KBM-7 (cell line): Measurements from ENCODE around the gene ARID5B.
"Not testable (repeated sequence)": the region's sequence is repeated elsewhere in the genome, so short reads cannot be mapped to it uniquely, and the experiment has no call there.

Source experiments
- DNase-seq: peaks from one replicate; pipeline ENCODE4 v3.0.0-alpha.2; 2015
- in situ Hi-C: fragments of 300-500 bp; cut with MboI; formaldehyde crosslinking; loops from 2 replicates; pipeline ENCODE4 v1.14.3; 2020; ENCODE audit warnings: low sequenced_read_pairs, low pct_unique_long_range_greater_than_20kb, mixed read lengths

Gene ARID5B

DNA sequence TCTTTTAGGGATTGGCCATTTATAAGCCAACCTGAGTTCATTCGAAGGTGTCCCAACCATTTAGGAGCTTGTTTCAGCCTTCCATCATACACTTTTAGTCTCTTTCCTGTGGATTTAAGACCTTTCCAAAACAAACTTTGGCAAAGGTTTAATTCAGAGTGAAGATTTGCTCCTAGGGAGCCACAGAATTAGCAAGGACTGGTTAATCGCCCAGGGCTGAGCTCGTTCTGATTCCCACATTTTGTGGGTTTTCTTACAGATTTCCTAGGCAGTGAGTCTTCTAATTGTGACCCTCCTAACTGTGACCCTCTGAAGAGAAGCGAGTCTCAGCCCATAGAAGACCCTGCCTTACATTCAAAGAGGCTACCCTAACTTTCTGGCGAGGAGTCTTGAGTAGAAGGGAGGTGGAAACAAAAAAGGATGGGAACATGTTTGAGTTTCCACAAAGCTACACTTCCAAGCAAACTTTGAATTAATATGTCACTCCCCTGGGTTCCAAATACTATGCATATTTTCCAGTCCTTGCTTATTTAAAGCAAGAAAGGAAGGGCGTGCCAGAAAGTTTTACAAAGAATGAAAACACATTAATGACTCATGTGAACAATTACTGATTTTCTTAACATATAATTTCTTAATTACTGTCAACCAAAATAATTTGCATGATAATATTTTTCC is 118.3 kb downstream of the ARID5B start:
- no peak for DNase-seq
- in situ Hi-C loops: no loop called here

DNA sequence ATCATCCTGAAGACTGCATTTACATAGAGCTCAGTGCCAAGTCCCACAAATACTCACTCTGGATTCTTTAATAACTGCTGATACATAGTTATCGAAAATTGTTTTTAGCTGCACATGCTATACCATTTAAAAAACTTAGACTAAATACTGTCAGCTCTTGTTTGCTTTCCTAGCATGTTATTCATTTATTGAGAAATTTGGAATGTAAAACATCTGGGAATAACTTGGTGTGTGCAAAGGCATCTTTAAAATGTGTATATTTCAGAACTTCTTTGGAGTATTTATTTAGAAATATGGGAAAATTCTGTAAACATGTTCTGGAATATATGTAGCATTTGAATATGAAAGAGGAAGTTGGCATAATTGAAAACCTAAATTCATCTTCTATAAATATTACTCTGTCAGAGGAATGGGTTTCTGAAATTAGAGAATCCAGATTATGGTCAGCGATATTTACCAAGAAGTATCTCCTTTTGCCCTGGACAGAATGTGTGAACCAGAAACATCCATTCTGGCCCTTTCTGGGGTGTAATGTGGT is 119.7 kb downstream of the ARID5B start:
- in situ Hi-C loops: no loop called here
- no peak for DNase-seq

DNA sequence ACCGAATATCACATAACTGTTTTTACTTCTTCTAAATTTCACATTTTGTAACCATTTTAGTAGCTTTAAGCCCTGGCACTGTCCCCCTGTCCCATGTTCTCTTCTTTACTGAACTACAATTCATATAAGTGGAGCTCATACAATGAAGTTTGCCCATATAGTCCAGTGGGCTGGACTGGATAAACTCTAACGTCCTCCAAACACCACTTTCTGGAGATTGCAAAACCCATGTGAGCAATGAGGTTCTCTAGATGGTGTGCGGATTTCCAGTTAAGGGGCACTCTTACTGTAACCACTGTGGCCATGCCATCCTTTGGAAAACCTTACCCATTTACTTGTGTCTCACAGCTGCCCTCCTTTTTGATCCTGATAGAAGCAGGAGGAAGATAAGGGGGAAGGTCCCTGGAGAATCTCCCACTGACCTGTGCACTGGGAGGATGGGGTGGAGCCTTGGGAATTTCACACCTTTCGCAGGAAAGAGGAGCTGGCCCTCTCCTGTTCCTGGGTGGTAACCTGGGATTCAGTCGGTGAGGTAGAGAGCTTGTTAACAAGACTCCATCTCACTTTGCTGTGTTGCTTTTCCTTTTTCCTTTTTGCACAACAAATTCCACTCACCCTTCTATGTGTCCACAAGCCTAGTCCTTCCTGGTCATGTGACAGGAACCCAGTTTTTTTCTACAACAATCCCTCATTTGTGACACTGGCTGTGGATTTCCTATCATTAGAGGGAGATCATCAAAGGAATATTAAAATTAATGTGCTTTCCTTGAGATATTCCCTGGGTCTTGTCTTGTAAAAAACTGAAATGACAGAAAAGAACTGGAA is 120.7 kb downstream of the ARID5B start:
- in situ Hi-C loops: no loop called here
- DNase-seq: no peak

DNA sequence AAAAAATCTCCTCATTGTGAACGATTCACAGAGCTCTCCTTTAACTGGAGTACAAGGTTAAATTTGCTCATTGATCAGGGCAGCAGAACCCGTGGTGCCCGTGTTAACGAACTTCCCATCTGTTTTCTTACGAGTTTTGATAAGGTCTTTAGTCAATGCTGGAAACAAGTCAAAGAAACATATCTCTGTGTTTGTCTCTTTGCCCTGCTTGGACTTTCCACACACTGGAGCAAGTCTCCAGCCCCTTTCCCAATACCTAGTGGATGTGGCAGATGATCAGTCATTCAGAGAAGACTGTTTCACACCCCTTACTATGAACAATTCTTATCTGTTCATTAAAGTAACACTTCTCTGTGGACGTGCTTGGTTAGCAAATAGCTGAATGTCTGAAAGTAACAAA is 121.3 kb downstream of the ARID5B start:
- in situ Hi-C loops: no loop called here
- DNase-seq: no peak

DNA sequence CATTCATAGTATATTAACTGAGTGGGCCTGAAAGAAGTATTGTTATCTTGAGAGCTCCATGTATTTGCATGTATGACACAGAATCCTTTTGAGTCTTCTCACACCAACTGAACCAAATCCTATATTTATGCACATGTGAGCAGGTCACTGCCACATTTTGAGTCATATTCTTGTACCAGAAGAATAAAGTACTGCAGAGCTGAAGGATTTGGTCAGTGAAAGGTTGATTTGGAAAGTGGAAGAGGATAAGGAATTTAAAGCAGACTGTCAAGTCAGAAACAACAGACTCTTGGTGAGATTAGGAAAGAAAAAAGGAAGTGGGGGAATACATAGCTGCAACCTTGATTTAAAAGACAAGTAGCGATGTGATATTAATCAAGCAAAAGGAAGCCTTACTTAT is 121.8 kb downstream of the ARID5B start:
- in situ Hi-C loops: no loop called here
- DNase-seq: no peak

DNA sequence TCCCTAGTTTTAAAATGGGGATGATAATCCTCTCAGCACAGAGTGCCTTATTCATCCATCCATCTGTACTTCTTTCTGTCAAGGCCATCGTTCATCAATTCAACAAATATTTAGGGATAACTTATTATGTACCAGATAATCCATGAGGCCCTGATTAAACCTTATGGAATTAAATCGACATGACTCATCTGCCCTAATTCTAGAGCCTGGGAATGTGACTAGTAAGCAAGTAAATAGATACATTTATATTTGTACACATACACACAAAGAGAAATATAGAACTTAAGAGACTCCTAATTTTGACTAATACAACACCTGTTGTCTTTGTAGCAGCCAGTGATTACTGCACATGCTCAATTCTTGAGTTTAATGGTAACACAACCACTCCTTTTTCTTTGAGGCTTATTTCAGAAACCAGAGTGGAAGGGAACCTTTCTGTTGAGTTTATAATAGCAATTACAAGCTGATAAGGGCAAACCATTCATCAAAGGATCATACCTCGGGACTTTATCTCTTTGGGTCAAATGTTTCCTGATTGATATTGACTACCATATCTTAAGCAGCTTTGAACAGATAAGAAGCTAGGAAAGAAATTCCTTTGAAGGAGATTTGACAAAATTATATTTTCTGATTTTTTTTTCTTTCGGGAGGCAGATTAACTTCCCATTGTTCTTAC is 122.7 kb downstream of the ARID5B start:
- no peak for DNase-seq
- in situ Hi-C loops: no loop called here

DNA sequence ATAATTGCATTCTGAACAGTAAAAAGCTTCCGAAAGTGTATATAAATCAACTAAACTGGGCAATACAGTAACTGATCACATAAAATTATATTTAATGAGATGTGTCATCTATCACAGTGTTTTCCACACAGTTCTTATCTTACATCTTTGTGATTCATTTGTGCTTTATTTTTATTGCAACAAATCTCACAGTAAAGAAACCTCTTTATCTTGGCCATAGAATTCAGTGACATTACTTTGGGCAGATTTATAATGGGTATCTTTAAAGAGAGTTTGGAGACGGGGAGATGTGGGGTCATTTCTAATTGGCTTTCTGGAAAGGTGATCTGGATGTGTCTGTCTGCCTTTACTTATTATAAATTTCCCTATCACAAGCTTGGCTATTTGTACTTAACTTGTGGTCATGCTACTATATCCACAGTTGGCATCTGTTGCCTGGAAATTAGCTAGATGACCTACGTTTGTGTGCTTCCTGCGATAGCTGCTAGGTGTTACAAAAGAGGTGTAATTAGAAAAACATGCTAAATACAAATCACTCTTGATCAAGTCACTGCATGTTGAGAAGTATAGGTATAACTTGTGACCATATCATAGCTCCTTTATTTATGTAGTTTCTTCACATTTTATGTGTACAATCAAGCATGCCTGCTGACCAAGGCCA is 123.8 kb downstream of the ARID5B start:
- DNase-seq: no peak
- in situ Hi-C loops: no loop called here

DNA sequence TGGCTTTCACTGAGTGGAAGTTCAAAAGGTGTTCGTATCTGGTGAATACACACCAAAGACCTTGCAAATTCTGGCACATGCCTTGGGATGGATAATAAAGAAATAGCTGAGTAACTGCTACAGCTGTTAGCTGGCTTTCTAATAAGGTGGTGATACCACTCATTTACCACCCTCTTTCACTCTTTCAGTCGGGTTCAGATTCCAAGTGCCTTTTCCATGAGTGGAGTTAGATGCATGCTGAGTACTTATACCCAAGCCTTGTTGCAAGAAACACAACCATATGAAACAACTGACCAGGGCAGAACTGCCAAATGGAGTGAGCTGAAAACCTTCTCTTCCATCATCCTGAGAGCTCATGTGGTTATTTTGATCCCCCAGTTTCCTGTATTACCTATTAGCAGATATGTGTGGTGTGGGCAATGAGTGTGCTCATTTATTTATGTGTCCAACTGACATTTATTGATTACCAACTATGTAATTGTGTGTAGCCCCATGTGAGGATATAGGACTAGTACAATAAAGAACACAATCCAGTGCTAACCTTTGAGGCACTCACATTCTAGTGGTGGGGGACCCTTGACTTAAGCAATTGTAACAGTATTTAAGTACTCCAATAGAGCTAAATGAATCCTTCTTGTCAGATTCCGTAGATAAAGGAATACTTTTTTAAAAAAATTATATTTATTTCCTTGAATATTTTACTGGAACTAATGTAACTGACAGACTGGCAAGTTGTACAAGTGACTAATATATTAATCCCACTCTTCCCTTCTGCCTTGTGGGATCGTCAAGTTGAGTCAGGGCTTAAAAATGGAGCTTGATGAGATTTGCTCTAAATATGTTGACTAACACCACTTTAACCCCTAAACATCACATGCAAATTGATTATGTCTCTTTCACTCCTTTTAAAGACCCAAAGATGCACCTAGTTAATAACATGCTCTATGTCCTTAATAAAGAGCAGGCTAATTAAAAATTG is 124.7 kb downstream of the ARID5B start:
- in situ Hi-C loops: no loop called here
- no peak for DNase-seq

DNA sequence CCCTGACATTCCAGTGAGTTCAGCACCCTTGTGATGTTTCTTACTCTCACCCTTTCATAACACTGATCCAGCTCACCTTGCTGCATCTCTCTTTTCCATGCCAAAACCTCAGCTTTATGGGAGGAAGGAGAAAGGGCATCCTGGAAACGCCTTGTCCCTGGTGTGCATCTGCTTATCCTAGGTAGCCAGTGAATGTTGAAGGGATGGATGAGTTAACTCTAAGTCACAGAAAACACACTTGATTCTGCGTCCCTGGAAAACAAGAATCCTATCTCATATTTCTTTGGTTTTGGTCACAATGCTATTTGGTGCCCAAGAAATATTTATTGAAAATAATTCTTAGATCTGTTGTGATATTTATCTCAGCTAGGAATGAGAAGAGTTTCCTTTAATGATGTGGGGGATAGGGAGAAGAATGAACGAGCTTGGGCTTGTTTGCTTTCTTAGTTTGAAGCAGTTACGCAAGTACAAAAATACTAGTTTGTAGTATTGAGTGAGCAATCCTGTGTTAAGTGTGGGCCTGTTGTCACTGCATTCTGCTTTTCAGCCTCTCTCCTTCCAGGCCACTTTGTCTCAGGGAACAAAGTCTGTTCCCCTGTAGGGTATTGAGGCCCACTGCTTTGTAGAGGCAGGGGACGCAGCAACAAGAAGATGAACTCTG is 126.5 kb downstream of the ARID5B start:
- DNase-seq: no peak
- in situ Hi-C loops: no loop called here

DNA sequence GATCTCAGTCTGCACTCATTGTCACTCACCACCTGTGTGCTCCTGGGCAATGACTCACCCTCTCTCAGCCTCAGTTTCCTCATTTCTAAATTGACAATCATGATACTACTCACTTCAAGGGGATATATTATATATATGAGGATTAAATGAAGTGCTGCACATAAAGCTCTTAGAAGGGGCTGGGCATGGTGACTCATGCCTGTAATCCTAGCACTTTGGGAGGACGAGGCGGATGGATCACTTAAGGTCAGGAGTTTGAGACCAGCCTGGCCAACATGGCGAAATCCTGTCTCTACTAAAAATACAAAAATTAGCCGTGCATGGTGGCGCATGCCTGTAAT is 127.0 kb downstream of the ARID5B start:
- DNase-seq, in situ Hi-C loops: not testable (repeated sequence)

DNA sequence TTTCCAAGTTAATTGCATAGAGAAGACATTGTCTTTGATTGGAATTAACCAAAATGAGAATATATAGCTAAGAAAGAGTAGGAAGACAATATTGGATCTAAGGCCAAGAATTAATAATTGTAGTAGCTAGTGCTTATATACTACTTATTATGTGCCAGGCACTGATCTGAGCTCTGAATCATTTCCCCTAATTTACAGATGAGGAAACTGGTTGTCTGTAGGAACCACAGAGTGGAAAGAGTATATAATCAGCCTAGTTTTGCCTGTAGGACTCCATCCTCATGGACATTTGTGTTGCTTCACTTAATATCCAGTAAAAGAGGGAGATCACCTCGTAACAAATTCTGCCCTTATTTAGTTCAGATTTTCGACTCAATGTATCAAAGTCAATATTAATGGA is 127.9 kb downstream of the ARID5B start:
- in situ Hi-C loops: no loop called here
- no peak for DNase-seq

DNA sequence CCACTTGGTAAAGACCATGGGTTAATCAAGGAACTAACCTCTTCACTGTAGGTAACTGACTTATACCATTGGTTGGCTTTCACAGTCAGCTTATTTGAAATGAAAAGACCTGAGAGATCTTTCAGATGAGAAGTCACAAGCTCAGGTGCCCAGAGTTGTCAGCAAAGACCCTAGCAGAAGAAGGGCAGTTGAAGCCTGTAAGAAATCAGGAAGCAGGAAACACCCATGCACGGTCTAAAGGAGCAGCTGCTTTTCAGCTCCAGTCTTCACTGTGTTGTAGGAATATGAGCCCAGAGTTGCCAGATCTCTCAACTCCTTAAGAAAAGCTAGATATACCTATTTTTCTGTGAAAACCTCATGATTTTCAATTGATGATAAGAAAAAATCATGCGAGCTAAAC is 130.0 kb downstream of the ARID5B start:
- no peak for DNase-seq
- in situ Hi-C loops: no loop called here

DNA sequence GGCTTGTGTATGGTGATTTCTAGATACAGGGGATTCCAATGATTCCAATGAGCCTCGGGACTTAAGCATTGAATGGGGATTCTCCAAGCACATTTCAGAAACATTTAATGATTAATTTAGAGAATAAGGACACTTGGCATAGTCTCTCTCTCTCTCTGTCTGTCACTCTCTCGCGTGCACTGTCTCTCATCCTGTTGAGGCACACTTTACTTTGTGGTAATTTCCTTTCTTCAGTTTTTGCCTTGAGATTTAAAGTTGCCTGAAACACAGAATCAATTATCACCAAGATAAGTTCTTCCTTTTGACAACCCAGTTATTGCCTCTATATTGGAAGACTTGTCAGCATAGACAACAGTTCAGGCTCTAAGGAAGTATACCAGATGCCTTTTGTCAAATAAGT is 131.6 kb downstream of the ARID5B start:
- in situ Hi-C loops: no loop called here
- DNase-seq: no peak

DNA sequence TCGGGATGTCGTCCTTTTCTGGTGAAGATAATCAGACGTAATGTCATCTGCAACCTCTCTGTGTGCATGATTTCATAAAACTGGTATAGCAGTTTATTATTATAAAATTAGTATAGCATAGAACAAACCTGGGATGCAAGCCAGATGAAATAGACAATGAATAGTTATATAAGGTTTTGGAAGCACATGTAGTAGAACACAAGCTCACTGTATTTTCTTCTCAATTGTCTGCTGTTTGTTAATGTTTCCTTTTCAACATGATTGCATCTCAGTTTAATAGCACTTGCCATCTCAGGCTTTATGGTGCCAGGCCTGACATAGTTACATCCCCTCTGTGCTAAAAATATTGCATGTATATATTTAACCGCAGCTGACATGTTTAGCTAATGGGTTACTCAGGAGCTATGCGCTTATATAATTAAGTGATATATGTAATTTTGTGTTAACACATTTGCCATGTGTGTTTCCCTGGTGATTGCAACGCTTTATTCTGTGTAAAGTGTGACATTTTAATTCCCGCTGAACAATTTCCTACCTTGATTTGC is 132.7 kb downstream of the ARID5B start:
- no peak for DNase-seq
- in situ Hi-C loops: no loop called here

DNA sequence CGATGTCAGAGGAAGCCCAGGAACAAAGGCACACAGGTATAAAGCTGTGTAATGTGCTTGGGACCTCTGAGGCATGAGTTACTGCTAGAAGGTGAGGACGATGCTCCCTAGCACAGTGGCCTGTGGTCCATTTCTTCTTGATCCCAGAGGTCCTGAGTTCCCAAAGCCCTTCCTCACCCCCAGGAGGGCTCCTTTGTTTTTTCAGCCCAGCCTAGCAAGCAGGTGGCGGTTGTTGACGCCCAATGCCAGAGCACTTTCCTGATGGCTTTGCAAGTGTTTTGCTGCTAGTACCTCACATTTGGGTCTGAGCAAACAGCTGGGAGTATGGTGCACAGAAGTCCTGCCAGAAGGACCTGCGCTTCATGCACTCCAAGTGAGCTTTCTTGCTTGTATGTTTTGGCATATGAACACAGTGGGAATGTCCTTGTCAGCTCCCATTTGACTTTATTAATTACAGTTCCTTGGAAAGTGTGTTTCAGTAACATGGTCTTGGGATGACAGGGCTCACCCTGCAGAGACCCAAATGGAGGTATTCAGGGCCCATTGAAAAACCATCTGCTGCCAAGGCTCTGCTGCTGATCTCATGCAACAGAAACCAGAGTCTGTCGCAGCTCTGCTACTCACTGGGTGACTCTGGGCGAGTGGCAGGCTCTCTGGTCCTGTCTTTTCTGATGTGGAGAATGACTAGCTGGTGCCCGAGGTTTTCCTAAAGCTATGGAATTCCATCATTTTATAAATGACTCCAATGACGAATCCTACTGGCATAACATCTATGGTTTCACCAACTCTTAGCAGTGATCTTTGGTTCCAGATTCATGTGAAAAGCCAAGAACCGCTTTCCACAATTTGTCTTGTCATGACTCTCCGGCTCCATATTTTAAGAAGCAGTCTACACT is 134.9 kb downstream of the ARID5B start:
- no peak for DNase-seq
- in situ Hi-C loops: no loop called here

DNA sequence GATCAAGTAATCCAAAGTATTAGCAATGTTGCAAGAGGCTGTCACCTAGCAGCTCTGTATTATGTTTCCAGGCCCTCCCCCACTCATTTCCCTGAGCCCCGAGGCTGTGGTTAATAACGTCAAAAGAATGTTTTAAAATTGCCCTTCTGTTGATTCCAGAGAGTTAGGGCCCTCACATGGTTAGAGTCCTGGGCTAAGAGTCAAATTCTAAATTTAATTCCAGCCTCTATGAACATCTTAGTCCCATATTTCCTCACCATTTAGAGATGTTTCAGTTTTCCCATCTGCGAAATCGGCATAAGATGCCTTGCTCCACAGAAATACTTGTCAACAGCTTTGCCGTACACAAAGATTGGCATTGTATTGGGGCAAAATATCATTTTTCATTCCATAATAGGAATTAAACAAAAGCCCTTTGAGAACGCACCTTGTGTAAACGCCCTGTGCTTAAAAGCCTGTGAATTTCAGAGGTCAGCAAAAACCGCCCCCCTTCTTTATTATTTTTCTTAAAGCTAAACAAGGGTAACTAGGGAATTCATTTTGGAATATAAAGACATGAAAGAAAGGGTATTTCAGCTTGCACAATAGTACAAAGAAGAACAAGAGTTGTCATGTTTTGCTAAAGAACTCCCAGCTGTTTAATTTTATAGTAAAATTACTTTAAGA is 135.8 kb downstream of the ARID5B start:
- DNase-seq: no peak
- in situ Hi-C loops: no loop called here
